Measurements from ENCODE around the gene EXOC5.

Gene EXOC5

DNA sequence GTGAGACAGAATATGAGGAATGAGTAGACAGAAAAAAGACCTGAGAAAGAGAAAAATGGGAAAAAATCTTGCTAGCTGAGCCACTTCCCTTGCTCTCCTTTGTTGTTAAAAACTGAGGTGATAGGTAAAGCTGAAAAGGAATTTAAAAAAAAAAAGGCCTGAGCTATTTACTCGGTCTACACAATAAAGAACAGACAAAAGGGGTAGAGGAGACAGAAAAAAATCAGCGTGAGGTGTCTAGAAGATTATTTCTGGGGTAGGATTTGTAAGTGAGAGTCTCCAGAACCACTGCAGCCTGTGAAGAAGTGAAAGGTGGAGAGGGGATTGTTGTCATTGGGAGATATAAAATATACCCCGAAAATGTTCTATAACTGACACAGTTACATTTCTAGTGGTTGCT, 98.8 kb downstream of the EXOC5 start:
- no peak overlapping the region for H3K4me3 ChIP-seq (ENCODE audit: control insufficient read depth, low read depth, low read length)
- no peak for DNase-seq (ENCODE audit: low read depth)
- TF ChIP-seq, protein P1, sequence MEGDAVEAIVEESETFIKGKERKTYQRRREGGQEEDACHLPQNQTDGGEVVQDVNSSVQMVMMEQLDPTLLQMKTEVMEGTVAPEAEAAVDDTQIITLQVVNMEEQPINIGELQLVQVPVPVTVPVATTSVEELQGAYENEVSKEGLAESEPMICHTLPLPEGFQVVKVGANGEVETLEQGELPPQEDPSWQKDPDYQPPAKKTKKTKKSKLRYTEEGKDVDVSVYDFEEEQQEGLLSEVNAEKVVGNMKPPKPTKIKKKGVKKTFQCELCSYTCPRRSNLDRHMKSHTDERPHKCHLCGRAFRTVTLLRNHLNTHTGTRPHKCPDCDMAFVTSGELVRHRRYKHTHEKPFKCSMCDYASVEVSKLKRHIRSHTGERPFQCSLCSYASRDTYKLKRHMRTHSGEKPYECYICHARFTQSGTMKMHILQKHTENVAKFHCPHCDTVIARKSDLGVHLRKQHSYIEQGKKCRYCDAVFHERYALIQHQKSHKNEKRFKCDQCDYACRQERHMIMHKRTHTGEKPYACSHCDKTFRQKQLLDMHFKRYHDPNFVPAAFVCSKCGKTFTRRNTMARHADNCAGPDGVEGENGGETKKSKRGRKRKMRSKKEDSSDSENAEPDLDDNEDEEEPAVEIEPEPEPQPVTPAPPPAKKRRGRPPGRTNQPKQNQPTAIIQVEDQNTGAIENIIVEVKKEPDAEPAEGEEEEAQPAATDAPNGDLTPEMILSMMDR (IDR thresholded peaks at IDR 0.05; ENCODE audit: control insufficient read depth, insufficient read depth, low read depth, low read length, missing control alignments): no peak

DNA sequence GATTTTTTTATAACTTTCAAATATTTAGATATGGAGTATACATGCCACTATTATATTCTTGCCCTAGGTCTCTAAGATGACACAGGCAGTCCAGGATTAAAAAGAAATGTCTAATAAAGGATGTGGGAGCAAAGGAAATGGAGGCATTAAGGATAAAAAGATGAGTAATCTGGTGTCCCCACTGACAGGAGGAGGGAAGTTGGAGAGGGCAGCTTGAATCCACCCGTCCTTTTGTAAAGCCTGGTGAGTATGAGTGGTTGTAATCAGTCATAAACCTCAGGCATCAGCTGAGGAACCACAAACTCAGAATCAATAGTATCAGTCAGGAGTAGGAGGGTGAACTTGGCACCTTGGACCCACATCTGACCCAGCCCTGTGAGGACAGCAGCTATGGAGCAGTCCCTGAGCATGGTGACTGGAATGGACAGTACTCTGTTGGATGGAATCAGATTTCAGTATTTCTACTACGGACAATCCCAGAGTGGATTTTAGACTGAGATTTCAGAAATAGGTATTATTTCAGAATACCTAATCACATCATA, 100.5 kb downstream of the EXOC5 start:
- no peak for DNase-seq (ENCODE audit: low read depth)
- no peak overlapping the region for H3K4me3 ChIP-seq (ENCODE audit: control insufficient read depth, low read depth, low read length)
- TF ChIP-seq, protein P1 (IDR thresholded peaks at IDR 0.05; ENCODE audit: control insufficient read depth, insufficient read depth, low read depth, low read length, missing control alignments): no peak

DNA sequence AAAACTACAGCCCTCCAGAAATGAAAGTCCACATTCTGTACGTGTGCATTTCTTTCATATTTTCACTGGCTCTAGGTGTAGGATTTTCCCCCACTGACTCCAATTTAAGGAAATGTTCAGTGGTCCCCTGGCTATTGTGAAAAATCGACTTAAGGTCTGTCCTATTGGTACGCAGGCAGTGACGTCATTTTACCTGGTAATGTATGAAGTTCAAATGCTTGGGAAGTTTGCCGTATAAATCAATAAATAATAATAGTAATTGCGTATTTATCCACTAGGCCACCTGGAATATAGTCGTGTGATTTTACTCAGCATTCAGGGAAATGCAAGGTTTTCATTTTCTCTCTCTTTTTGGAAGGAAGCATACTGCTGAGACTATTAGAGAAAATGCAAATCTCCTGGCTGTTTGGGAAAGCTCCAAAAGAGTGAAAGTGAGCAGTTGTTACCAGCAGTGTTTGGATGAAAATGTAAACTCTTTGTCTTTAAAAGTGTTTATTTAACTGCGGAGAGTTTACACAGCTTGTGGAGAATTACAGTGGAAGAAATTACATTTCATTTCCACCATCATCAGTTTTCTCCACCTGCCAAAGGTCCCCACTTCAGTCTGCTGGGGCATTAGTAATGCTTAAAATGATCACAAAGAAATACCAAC, 107.0 kb downstream of the EXOC5 start:
- DNase-seq (ENCODE audit: low read depth): no peak
- no peak overlapping the region for H3K4me3 ChIP-seq (ENCODE audit: control insufficient read depth, low read depth, low read length)
- TF ChIP-seq, protein P1 (IDR thresholded peaks at IDR 0.05; ENCODE audit: control insufficient read depth, insufficient read depth, low read depth, low read length, missing control alignments): no peak

DNA sequence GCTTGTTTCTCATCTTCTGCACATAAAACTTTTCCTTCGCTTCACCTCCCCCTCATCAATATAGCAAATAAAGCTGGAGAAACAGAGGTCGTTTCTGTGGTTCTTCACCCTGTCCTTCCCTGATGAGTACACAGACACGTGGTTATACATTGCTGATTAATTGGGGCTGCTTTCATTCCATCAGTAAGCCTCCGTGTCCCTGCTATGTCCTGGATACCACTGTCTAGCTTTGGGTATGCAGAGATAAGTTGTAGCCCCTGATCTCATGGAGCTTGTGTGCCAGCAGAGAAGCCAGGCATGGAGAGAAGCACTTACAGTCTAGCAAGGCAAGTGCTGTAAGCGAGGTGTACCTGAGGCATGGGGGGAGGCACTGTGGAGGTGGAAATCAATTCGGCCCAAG, 108.4 kb downstream of the EXOC5 start:
- TF ChIP-seq, protein P1 (IDR thresholded peaks at IDR 0.05; ENCODE audit: control insufficient read depth, insufficient read depth, low read depth, low read length, missing control alignments): no peak
- no peak for DNase-seq (ENCODE audit: low read depth)
- no peak overlapping the region for H3K4me3 ChIP-seq (ENCODE audit: control insufficient read depth, low read depth, low read length)

DNA sequence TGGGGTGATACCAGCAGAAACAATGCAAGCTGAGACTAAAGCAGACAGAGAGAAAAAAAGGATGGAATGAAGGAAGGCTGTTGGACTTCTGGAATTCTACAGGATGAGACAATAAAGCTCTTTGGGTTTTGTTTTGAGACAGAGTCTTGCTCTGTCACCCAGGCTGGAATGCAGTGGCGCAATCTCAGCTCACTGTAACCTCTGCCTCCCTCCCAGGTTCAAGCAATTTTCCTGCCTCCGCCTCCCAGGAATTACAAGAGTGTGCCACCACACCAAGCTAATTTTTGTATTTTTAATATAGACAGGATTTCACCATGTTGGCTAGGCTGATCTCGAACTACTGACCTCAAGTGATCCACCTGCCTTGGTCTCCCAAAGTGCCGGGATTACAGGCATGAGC, 115.4 kb downstream of the EXOC5 start:
- TF ChIP-seq, protein P1 (IDR thresholded peaks at IDR 0.05; ENCODE audit: control insufficient read depth, insufficient read depth, low read depth, low read length, missing control alignments): no peak
- DNase-seq (ENCODE audit: low read depth): no peak
- no peak overlapping the region for H3K4me3 ChIP-seq (ENCODE audit: control insufficient read depth, low read depth, low read length)
